ENCODE results near the gene SLC19A1.
A peak's percentile ranks its signal among the peaks of the same experiment; 100 is the strongest.

Gene SLC19A1

DNA sequence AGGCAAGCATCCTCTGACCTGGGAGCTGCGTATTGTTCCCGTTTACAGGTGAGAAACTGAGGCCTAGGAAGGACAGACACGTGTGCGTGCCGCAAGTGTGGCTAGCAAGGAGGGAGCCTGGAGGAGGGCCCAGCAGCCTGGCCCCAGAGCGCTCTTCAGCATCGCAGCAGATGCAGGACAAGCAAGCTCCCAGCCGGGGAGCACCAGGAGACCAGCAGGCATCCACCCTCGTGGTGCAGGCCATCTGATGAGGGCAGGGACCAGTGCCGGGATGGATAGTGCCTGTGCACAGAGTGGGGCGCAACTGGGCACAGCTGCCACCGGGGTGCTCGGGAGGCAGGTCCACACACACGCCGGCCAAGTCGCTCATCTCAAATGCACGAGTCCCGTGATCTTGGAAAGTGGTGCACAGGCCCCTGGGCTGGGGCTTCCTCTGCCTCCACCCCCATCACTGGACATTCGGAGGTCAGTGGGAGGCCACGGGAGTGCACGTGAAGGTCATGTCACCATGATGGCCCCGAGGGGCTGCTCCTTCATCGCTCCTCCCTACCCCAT, 82.2 kb downstream of the SLC19A1 start:
- TF ChIP-seq ZFX (IDR thresholded peaks at IDR 0.05): no peak
- TF ChIP-seq, protein P1, sequence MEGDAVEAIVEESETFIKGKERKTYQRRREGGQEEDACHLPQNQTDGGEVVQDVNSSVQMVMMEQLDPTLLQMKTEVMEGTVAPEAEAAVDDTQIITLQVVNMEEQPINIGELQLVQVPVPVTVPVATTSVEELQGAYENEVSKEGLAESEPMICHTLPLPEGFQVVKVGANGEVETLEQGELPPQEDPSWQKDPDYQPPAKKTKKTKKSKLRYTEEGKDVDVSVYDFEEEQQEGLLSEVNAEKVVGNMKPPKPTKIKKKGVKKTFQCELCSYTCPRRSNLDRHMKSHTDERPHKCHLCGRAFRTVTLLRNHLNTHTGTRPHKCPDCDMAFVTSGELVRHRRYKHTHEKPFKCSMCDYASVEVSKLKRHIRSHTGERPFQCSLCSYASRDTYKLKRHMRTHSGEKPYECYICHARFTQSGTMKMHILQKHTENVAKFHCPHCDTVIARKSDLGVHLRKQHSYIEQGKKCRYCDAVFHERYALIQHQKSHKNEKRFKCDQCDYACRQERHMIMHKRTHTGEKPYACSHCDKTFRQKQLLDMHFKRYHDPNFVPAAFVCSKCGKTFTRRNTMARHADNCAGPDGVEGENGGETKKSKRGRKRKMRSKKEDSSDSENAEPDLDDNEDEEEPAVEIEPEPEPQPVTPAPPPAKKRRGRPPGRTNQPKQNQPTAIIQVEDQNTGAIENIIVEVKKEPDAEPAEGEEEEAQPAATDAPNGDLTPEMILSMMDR (conservative IDR thresholded peaks at IDR 0.05): no peak
- peak overlapping the region; percentile 18 for H3K27ac ChIP-seq

DNA sequence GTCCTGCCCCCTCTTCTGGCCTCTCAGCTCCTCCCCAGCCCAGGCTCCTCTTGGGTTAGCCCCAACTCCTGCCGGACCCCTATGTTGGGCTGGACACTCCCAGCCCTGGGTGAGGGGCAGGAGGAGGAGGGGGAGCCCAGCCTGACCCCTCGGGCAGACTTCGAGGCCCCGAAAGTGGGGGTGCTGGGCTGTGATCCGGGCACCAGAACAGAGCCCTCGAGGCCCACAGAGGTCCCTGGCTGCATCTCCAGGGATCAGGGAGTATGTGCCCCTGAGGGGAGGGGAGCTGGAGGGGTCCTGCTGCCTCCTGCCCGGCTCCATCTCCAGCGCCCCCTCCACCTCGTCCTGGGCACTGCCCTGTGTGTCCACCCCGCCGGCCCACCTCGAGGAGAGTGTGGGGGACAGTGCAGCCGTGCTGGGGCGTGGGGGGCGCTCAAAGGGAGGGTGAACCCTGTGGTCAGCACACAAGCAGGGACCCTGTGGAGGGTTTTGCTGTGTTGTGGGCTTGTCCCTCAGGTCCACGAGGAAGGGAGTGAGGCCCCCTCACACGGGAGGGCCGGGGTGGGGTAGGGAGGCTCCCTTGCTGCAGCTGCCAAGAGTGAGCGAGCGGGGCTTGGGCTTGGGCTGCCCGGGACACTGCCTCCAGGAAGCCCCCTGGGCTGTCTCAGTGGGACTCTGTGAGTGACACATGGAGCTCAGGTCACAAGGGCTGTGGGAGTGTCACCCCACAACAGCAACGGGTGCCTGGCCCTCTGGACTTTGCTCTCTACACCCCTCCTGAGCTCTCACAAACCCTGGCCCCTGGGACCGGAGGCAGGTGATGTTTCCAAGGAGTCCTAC, 82.8 kb downstream of the SLC19A1 start:
- TF ChIP-seq, protein P1 (conservative IDR thresholded peaks at IDR 0.05): no peak
- no peak for TF ChIP-seq ZFX (IDR thresholded peaks at IDR 0.05)
- no peak overlapping the region for H3K27ac ChIP-seq

DNA sequence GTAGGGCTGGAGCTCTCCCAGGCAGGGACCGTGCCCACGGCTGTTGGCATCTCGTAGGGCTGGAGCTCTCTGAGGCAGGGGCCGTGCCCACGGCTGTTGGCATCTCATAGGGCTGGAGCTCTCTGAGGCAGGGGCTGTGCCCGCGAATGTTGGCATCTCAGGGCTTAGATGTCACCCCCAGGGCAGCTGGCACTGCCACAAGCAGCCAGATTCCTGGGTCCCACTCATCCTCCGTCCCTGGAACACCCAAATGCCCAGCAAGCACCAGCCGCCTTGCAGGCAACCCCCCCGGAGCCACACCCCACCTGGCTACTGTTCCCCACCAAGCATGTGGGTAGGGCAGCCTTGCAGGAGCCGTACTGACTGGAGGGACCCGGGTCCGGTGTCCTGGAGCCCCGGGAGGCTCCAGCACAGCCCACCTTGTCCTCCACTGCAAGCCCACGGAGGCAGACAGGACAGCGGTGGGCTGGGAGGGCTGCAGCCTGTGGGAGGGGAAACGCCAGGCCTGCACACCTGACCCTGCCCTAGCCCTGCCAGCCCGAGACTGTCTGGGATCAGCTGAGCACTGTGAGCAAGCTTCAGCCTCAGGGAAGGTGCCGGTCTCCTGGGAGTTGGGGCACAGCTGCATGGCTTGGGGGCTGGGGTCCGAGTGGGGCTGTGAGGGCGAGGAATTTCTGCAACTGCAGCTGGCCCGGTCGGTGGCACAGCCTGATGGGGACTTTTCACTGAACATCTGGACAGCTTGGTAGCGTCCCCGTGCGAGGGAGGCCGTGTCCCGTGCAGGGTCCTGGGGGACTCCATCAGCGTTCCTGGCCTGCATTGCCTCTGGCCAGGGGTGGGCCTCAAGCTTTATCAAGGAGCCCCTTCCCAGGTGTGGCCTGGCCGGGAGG, 83.7 kb downstream of the SLC19A1 start:
- no peak overlapping the region for H3K27ac ChIP-seq
- no peak for TF ChIP-seq ZFX (IDR thresholded peaks at IDR 0.05)
- TF ChIP-seq, protein P1 (conservative IDR thresholded peaks at IDR 0.05): no peak

DNA sequence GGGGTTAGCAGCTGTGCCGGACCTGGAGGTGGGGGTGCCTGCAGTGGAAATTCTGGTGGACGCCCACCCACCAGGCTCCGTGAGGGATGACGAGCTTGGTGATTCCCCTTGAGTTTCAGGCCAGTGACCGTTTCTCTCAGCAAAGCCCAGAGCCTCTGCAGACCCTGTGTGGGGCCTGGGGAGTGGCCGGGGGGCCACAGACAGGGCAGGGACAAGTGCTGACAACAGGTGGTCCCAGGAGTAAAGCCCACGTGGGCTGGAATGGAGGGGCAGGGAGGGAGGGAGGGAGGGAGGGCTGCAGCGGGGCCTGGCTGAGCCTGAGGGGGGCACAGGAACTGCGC, 84.4 kb downstream of the SLC19A1 start:
- no peak overlapping the region for H3K27ac ChIP-seq

DNA sequence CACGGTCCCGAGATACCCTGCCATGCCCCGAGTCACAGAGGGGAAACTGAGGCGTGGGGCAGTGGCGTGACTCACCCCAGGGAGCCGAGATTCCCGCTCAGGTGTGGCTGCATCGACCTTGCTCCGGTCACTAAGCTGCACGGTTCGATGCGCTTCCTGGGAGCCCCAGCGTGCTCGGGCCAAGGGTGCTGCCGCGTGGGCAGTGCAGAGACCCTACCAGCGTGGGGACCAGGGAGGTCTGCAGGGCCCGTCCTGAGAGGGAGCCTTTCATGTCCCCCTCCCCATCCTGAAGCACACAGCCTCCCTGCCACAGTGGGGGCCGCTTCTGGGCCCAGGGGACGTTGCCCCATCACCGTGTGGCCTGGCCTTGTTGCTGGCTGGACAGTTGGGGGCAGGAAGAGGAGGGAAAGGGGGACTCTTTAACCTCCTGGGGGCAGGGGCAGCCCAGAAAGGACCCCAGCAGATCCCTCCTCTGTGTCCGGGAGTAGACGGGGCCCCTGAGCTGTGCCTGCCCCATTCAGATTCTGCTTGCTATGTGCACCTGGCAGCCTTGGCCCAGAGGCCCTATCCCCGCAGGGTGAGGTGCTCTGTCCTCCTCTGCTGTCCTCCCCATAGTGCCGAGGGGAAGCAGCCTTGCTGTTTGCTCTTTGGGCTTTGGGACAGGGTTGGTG, 84.9 kb downstream of the SLC19A1 start:
- no peak for TF ChIP-seq ZFX (IDR thresholded peaks at IDR 0.05)
- TF ChIP-seq, protein P1 (conservative IDR thresholded peaks at IDR 0.05): no peak

More for the DNA sequence above, 84.4 kb downstream of the SLC19A1 start:
- TF ChIP-seq ZFX (IDR thresholded peaks at IDR 0.05): no peak
- TF ChIP-seq, protein P1 (conservative IDR thresholded peaks at IDR 0.05): no peak

DNA sequence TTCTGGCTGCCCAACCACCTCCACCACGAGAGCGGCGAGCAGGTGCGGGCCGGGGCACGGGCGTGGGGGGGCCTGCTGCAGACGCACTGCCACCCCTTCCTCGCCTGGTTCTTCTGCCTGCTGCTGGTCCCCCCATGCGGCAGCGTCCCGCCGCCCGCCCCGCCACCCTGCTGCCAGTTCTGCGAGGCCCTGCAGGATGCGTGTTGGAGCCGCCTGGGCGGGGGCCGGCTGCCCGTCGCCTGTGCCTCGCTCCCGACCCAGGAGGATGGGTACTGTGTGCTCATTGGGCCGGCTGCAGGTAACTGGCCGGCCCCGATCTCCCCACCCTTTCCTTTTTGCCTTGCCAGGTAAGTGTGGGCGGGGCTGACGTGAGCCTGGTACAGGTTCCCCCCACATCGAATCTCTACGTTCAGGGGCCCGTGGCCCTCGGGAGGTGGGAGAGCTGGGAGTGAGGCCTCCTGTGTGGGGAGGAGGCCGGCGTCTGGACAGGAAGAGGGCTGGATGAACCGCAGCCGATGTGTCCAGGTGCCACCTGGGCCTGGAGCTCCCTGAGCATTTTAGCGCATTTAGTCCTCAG, 85.6 kb downstream of the SLC19A1 start:
- TF ChIP-seq ZFX (IDR thresholded peaks at IDR 0.05): no peak
- TF ChIP-seq, protein P1 (conservative IDR thresholded peaks at IDR 0.05): no peak

More for the DNA sequence above, 84.9 kb downstream of the SLC19A1 start:
- no peak overlapping the region for H3K27ac ChIP-seq

More for the DNA sequence above, 85.6 kb downstream of the SLC19A1 start:
- H3K27ac ChIP-seq: no peak overlapping the region

Measured in C4-2B (cell line).